HepG2 (cell line): ENCODE measurements around the gene PHLDB1. TPM values are rescaled to one million over a fixed set of nuclear protein-coding genes. Genes with fewer than 3 reads are reported as not detected.
A peak's percentile ranks its signal among the peaks of the same experiment; 100 is the strongest.

Source experiments
- ATAC-seq: fragments of 200-7000 bp; cut with Tn5 transposase; 3 replicates; pipeline ENCODE4 v1.9.1; 2020; ENCODE audit warnings: mild to moderate bottlenecking, moderate library complexity
- BruUV-seq: library from RNA; stranded (reverse); fragments of 400-500 nt; replicated peaks from 2 replicates; lab custom pipeline; 2021; lab: Mats Ljungman, UMichigan
- CTCF ChIA-PET: fragments of 300-600 bp; formaldehyde crosslinking; extraction: SDS; loops from one replicate; lab custom pipeline; 2021; ENCODE audit warnings: low total read pairs, inconsistent platforms, low intra/inter-chr PET ratio; lab: Yijun Ruan, JAX
- POLR2A ChIA-PET: fragments of 350-600 bp; sonication (Branson Sonifier 250); formaldehyde crosslinking; loops from one replicate; lab custom pipeline; 2020; ENCODE audit warnings: antibody characterized with exemption, inconsistent platforms; lab: Yijun Ruan, JAX
- DNase-seq: peaks from one replicate; pipeline ENCODE4 v3.0.0-alpha.2; 2015; ENCODE audit warnings: low spot score
- FAIRE-seq: peaks from 3 replicates; lab custom pipeline; 2011; peaks lifted over from hg19 to GRCh38; lab: Jason Lieb, UNC
- H2AFZ ChIP-seq: one replicate; pipeline ENCODE4 v1.6.1; 2011; ENCODE audit warnings: low read length, inconsistent platforms
- H3K27ac ChIP-seq: fragments of 300-600 bp; 3 replicates; pipeline ENCODE4 v1.8.0; 2011; ENCODE audit warnings: mixed run types, mild to moderate bottlenecking, mixed read lengths, low read length, inconsistent platforms; ENCODE audit not compliant: insufficient read depth; ENCODE audit errors: extremely low read length
- H3K27me3 ChIP-seq, 2 experiments: fragments of 200-600 bp in 1 of 2; 2 replicates in 1 of 2; 3 replicates in 1 of 2; pipeline versions ENCODE4 v1.6.0 to v1.8.0; 2011; ENCODE audit warnings: low read length in 2 of 2, mild to moderate bottlenecking in 2 of 2, moderate library complexity in 2 of 2, inconsistent platforms in 1 of 2; ENCODE audit not compliant: insufficient read depth in 2 of 2, control insufficient read depth in 1 of 2
- H3K36me3 ChIP-seq, 2 experiments: fragments of 200-600 bp in 1 of 2; replicated peaks in 1 of 2; 2 replicates in 1 of 2; 3 replicates in 1 of 2; pipeline versions ENCODE4 v1.5.1 to v1.8.0; 2011; ENCODE audit warnings: low read length in 2 of 2, inconsistent platforms in 1 of 2; ENCODE audit not compliant: insufficient read depth in 2 of 2, control insufficient read depth in 1 of 2
- H3K4me1 ChIP-seq: 2 replicates; pipeline ENCODE4 v1.5.1; 2012; ENCODE audit warnings: low read length, inconsistent platforms; ENCODE audit not compliant: insufficient read depth
- H3K4me2 ChIP-seq: 2 replicates; pipeline ENCODE4 v1.6.0; 2011; ENCODE audit warnings: low read depth, low read length, inconsistent platforms
- H3K4me3 ChIP-seq, 3 experiments: fragments of 200-600 bp in 1 of 3; sonication (generic), shearing (Covaris generic) in 1 of 3; replicated peaks in 1 of 3; 2 replicates each; pipeline ENCODE4 v1.5.1; 2011 to 2016; ENCODE audit warnings: low read length in 3 of 3, inconsistent platforms in 2 of 3, low read depth in 2 of 3, mild to moderate bottlenecking in 2 of 3, control low read depth in 1 of 3, mixed read lengths in 1 of 3; ENCODE audit not compliant: insufficient read depth in 1 of 3
- H3K79me2 ChIP-seq: one replicate; pipeline ENCODE4 v1.6.1; 2011; ENCODE audit warnings: low read length, inconsistent platforms; ENCODE audit not compliant: insufficient read depth
- H3K9ac ChIP-seq: 2 replicates; pipeline ENCODE4 v1.6.0; 2011; ENCODE audit warnings: mild to moderate bottlenecking, low read depth, low read length, inconsistent platforms; ENCODE audit not compliant: insufficient read depth
- H3K9me3 ChIP-seq: 2 replicates; pipeline ENCODE4 v1.5.1; 2012; ENCODE audit warnings: mild to moderate bottlenecking, low read length
- H4K20me1 ChIP-seq: 2 replicates; pipeline ENCODE4 v1.6.0; 2011; ENCODE audit warnings: inconsistent platforms, mild to moderate bottlenecking, low read length, moderate library complexity; ENCODE audit not compliant: insufficient read depth
- BRCA1 ChIP-seq: sonication (generic); formaldehyde crosslinking; IDR thresholded peaks from 2 replicates; pipeline ENCODE4 v1.4.0; 2020; ENCODE audit warnings: missing genetic modification reagents
- ETV5 ChIP-seq: IDR thresholded peaks from 2 replicates; pipeline ENCODE4 v1.6.1; 2018; ENCODE audit warnings: missing biosample characterization, missing genetic modification reagents, inconsistent platforms, borderline replicate concordance
- MIER2 ChIP-seq: IDR thresholded peaks from 2 replicates; pipeline ENCODE4 v1.6.1; 2016; ENCODE audit warnings: missing biosample characterization, missing genetic modification reagents
- NFIC ChIP-seq: IDR thresholded peaks from 2 replicates; pipeline ENCODE4 v1.6.1; 2012; ENCODE audit warnings: mild to moderate bottlenecking, low read length, inconsistent platforms
- NR3C1 ChIP-seq: sonication (generic); formaldehyde crosslinking; IDR thresholded peaks from 2 replicates; pipeline ENCODE4 v1.4.0; 2020; ENCODE audit warnings: missing genetic modification reagents
- POGZ ChIP-seq: sonication (generic); formaldehyde crosslinking; IDR thresholded peaks from 2 replicates; pipeline ENCODE4 v1.4.0; 2020; ENCODE audit warnings: mild to moderate bottlenecking, missing genetic modification reagents
- RFXANK ChIP-seq: IDR thresholded peaks from 2 replicates; pipeline ENCODE4 v1.6.1; 2016
- ZBTB8A ChIP-seq: sonication (generic); formaldehyde crosslinking; IDR thresholded peaks from 2 replicates; pipeline ENCODE4 v1.4.0; 2020; ENCODE audit warnings: mild to moderate bottlenecking, low read depth, missing genetic modification reagents, borderline replicate concordance
- ZNF251 ChIP-seq: sonication (generic); formaldehyde crosslinking; IDR thresholded peaks from 2 replicates; pipeline ENCODE4 v1.9.0; 2021; ENCODE audit warnings: mild to moderate bottlenecking, missing genetic modification reagents
- ZNF441 ChIP-seq: sonication (generic); formaldehyde crosslinking; IDR thresholded peaks from 2 replicates; pipeline ENCODE4 v1.7.0; 2021; ENCODE audit warnings: missing genetic modification reagents, borderline replicate concordance
- ZNF839 ChIP-seq: sonication (generic); formaldehyde crosslinking; IDR thresholded peaks from 2 replicates; pipeline ENCODE4 v1.4.0; 2020; ENCODE audit warnings: missing genetic modification reagents, mild to moderate bottlenecking, borderline replicate concordance
- ZSCAN9 ChIP-seq: IDR thresholded peaks from 2 replicates; pipeline ENCODE4 v1.6.1; 2016; ENCODE audit warnings: borderline replicate concordance
- WGBS: methylation state at CpG from one replicate; pipeline ENCODE4 v1.1.6; 2017; ENCODE audit warnings: low lambda C conversion rate; 5-methylcytosine and 5-hydroxymethylcytosine counted together
- in situ Hi-C: cut with HindIII; loops from 2 replicates; pipeline ENCODE4 v1.10.0; 2017; ENCODE audit warnings: low pct_unique_long_range_greater_than_20kb; ENCODE audit not compliant: extremely low pct_ligation_motif_present
- intact Hi-C: fragments of 100-400 bp; cut with micrococcal nuclease; formaldehyde crosslinking; loops from one replicate; pipeline ENCODE4 v1.10.0; 2022; ENCODE audit not compliant: unreplicated experiment
- polyA plus RNA-seq, 8 experiments: library from polyadenylated mRNA; depleted of rRNA in 3 of 8; stranded (reverse) in 7 of 8; unstranded in 1 of 8; fragments of >200 nt; fragmentation: Illumina TruSeq in 4 of 8; extraction: Trizol in 4 of 8; gene quantifications; 2 replicates each; pipeline versions ENCODE4 v1.2.1 to v1.2.3, GENCODE V29; 2011 to 2016; ENCODE audit warnings: low read depth in 4 of 8, missing spikeins in 1 of 8, mixed read lengths in 1 of 8; ENCODE audit not compliant: insufficient read depth in 1 of 8
- total RNA-seq, 5 experiments: library from RNA; depleted of rRNA; stranded (reverse); fragments of >200 nt; fragmentation: Illumina TruSeq; extraction: Trizol; gene quantifications; 2 replicates each; pipeline ENCODE4 v1.2.3, GENCODE V29; 2016; ENCODE audit warnings: low read depth in 1 of 5
- TF ChIP-seq, protein P1 (sequence below): sonication (generic); formaldehyde crosslinking; IDR thresholded peaks from 2 replicates; pipeline ENCODE4 v1.4.0; 2020; ENCODE audit warnings: missing genetic modification reagents
- TF ChIP-seq, protein P2 (sequence below): conservative IDR thresholded peaks from 2 replicates; pipeline ENCODE4 v1.6.1; 2018; ENCODE audit warnings: missing genetic modification reagents
- TF ChIP-seq, protein P3 (sequence below): sonication (generic); formaldehyde crosslinking; IDR thresholded peaks from 2 replicates; pipeline ENCODE4 v1.4.0; 2020; ENCODE audit warnings: missing genetic modification reagents, borderline replicate concordance
- TF ChIP-seq, protein P4 (sequence below): sonication (generic); formaldehyde crosslinking; IDR thresholded peaks from 2 replicates; pipeline ENCODE4 v1.5.1; 2020; ENCODE audit warnings: mild to moderate bottlenecking, moderate library complexity, missing genetic modification reagents

PHLDB1 gene
- total and polyA plus RNA-seq, 2 of the 13 experiments (the other 11 are each of a cell fraction or from before 2014, with no cell fraction given), result 13.8 to 14.2 TPM

- no peaks in the 10 kb centered on the region for H4K20me1 ChIP-seq
- ChIA-PET CTCF (no interaction called here), POLR2A (interaction anchor here (1.3 to 4.3 kb wide), 5 partner anchors 11 to 156 kb away, joined by 4 to 29 read pairs (median 5); partner anchors contain the start of gene DDX6)
- no TSS peak for BruUV-seq
- no peak overlapping the region for H3K27ac ChIP-seq
- FAIRE-seq, result no peak
- DNase-seq, result peak; percentile 41
- peak overlapping the region; percentile 72 for H3K4me2 ChIP-seq
- WGBS, result 63% methylated on average over 41 of the region's 41 CpGs
- peak overlapping the region; percentile 15; the same call in 1 of the 2 replicates for H3K9ac ChIP-seq
- H3K4me1 ChIP-seq, result peaks cover 9% of the 10 kb centered on the region
- intact Hi-C loops (no loop called here), in situ Hi-C loops (no loop called here)
- H3K79me2 ChIP-seq, result no peaks in the 10 kb centered on the region
- H3K9me3 ChIP-seq, result no peaks in the 10 kb centered on the region
- ATAC-seq, result peak; percentile 88
- H3K36me3 ChIP-seq, result peaks cover 0 to 6% of the 10 kb centered on the region in 2 experiments; a peak in 2 of 5 replicates
- H2AFZ ChIP-seq, result no peak overlapping the region
- H3K4me3 ChIP-seq, result peak overlapping the region; percentile 12 to 46 (median 19); a peak in 2 of 6 replicates
- H3K27me3 ChIP-seq, result no peaks in the 10 kb centered on the region
- no peak for TF ChIP-seq ZNF839 (CRISPR knock-in tag)
- TF ChIP-seq, protein P1, sequence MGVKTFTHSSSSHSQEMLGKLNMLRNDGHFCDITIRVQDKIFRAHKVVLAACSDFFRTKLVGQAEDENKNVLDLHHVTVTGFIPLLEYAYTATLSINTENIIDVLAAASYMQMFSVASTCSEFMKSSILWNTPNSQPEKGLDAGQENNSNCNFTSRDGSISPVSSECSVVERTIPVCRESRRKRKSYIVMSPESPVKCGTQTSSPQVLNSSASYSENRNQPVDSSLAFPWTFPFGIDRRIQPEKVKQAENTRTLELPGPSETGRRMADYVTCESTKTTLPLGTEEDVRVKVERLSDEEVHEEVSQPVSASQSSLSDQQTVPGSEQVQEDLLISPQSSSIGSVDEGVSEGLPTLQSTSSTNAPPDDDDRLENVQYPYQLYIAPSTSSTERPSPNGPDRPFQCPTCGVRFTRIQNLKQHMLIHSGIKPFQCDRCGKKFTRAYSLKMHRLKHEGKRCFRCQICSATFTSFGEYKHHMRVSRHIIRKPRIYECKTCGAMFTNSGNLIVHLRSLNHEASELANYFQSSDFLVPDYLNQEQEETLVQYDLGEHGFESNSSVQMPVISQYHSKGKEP (CRISPR knock-in tag), result no peak
- peak; percentile 52; the same call in 1 of the 2 replicates for TF ChIP-seq ZNF441 (CRISPR knock-in tag)
- TF ChIP-seq, protein P2, sequence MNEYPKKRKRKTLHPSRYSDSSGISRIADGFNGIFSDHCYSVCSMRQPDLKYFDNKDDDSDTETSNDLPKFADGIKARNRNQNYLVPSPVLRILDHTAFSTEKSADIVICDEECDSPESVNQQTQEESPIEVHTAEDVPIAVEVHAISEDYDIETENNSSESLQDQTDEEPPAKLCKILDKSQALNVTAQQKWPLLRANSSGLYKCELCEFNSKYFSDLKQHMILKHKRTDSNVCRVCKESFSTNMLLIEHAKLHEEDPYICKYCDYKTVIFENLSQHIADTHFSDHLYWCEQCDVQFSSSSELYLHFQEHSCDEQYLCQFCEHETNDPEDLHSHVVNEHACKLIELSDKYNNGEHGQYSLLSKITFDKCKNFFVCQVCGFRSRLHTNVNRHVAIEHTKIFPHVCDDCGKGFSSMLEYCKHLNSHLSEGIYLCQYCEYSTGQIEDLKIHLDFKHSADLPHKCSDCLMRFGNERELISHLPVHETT (CRISPR knock-in tag), result no peak
- TF ChIP-seq, protein P3, sequence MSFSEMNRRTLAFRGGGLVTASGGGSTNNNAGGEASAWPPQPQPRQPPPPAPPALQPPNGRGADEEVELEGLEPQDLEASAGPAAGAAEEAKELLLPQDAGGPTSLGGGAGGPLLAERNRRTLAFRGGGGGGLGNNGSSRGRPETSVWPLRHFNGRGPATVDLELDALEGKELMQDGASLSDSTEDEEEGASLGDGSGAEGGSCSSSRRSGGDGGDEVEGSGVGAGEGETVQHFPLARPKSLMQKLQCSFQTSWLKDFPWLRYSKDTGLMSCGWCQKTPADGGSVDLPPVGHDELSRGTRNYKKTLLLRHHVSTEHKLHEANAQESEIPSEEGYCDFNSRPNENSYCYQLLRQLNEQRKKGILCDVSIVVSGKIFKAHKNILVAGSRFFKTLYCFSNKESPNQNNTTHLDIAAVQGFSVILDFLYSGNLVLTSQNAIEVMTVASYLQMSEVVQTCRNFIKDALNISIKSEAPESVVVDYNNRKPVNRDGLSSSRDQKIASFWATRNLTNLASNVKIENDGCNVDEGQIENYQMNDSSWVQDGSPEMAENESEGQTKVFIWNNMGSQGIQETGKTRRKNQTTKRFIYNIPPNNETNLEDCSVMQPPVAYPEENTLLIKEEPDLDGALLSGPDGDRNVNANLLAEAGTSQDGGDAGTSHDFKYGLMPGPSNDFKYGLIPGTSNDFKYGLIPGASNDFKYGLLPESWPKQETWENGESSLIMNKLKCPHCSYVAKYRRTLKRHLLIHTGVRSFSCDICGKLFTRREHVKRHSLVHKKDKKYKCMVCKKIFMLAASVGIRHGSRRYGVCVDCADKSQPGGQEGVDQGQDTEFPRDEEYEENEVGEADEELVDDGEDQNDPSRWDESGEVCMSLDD (CRISPR knock-in tag), result no peak
- TF ChIP-seq, protein P4, sequence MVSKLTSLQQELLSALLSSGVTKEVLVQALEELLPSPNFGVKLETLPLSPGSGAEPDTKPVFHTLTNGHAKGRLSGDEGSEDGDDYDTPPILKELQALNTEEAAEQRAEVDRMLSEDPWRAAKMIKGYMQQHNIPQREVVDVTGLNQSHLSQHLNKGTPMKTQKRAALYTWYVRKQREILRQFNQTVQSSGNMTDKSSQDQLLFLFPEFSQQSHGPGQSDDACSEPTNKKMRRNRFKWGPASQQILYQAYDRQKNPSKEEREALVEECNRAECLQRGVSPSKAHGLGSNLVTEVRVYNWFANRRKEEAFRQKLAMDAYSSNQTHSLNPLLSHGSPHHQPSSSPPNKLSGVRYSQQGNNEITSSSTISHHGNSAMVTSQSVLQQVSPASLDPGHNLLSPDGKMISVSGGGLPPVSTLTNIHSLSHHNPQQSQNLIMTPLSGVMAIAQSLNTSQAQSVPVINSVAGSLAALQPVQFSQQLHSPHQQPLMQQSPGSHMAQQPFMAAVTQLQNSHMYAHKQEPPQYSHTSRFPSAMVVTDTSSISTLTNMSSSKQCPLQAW (CRISPR knock-in tag), result no peak
- no peak for TF ChIP-seq ZSCAN9 (CRISPR knock-in tag)
- TF ChIP-seq RFXANK (CRISPR knock-in tag), result no peak
- no peak for TF ChIP-seq BRCA1 (CRISPR knock-in tag)
- no peak for TF ChIP-seq NR3C1 (CRISPR knock-in tag)
- TF ChIP-seq MIER2, result no peak
- TF ChIP-seq ETV5 (CRISPR knock-in tag), result no peak
- TF ChIP-seq ZBTB8A, result no peak
- TF ChIP-seq NFIC, result no peak
- TF ChIP-seq POGZ (CRISPR knock-in tag), result no peak
- TF ChIP-seq ZNF251 (CRISPR knock-in tag), result no peak
These were observed 27.2 kb downstream of the PHLDB1 start for GRCh38 chr11:118634431-118635236.
